ENCODE results near the gene XPNPEP1.

XPNPEP1 gene

GRCh38 chr10:109899356-109900331, 23.7 kb downstream of the XPNPEP1 start:
- DNase-seq: no peak
- TF ChIP-seq GATA1 (IDR thresholded peaks at IDR 0.05; ENCODE audit: low read depth, low read length): no peak
- no peak for TF ChIP-seq POLR2A (IDR thresholded peaks at IDR 0.05; ENCODE audit: low read length)

- no peak for TF ChIP-seq POLR2A (IDR thresholded peaks at IDR 0.05; ENCODE audit: low read length)
- TF ChIP-seq GATA1 (IDR thresholded peaks at IDR 0.05; ENCODE audit: low read depth, low read length): no peak
- DNase-seq: peak; percentile 94 to 97
Measured at GRCh38 chr10:109898666-109899355, 24.5 kb downstream of the XPNPEP1 start.

DNA sequence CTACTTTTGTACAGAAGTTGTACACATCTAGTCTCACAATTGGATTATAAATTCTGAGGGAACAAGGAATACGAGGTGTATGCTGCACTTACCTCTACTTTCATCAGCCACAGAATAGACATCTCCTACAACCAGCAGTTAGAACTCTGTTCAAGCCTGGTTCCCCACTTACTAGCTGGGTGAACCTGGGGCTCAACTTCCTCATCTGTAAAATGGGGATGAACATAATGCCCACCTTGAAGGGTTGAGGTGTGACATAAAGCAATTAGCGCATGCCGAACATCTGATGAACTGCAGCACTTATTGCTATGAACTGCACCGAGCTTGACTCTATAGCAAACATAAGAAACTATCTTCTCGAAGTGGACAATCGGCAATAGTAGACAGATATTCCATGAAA, 25.3 kb downstream of the XPNPEP1 start:
- peak in 1 of 2 experiments; percentile 49 for DNase-seq
- TF ChIP-seq GATA1 (IDR thresholded peaks at IDR 0.05; ENCODE audit: low read depth, low read length) (no peak), POLR2A (IDR thresholded peaks at IDR 0.05; ENCODE audit: low read length) (no peak)

- no peak for DNase-seq
- TF ChIP-seq GATA1 (IDR thresholded peaks at IDR 0.05; ENCODE audit: low read depth, low read length): no peak
- no peak for TF ChIP-seq POLR2A (IDR thresholded peaks at IDR 0.05; ENCODE audit: low read length)
Measured at GRCh38 chr10:109895848-109896247, 27.5 kb downstream of the XPNPEP1 start.

GRCh38 chr10:109895095-109895818, 28.1 kb downstream of the XPNPEP1 start:
- DNase-seq: peak; percentile 46 to 63
- TF ChIP-seq POLR2A (IDR thresholded peaks at IDR 0.05; ENCODE audit: low read length) (no peak), GATA1 (IDR thresholded peaks at IDR 0.05; ENCODE audit: low read depth, low read length) (no peak)

- no peak for TF ChIP-seq GATA1 (IDR thresholded peaks at IDR 0.05; ENCODE audit: low read depth, low read length)
- no peak for TF ChIP-seq POLR2A (IDR thresholded peaks at IDR 0.05; ENCODE audit: low read length)
- no peak for DNase-seq
Measured at GRCh38 chr10:109894516-109894915, 28.8 kb downstream of the XPNPEP1 start.

DNA sequence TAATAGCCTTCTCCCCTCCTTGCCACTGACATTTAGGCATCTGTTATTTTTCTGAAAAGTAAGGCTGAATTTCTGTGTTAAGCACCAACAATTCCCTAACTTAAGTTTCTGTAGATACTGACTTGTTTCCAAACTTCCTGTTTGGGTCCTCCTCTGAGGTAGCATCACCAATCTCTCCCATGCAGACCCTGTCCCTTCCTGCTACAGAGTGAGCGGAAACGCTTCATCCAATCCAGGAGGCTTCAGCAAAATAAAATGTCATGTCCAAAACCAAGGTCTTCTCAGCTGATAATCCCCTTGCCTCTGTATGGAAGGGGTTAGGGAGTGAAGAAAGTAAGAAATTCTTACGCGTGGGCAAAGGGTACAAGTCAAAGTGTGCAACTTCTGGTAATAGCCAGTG, 29.9 kb downstream of the XPNPEP1 start:
- no peak for TF ChIP-seq GATA1 (IDR thresholded peaks at IDR 0.05; ENCODE audit: low read depth, low read length)
- TF ChIP-seq POLR2A (IDR thresholded peaks at IDR 0.05; ENCODE audit: low read length): no peak
- no peak for DNase-seq

DNA sequence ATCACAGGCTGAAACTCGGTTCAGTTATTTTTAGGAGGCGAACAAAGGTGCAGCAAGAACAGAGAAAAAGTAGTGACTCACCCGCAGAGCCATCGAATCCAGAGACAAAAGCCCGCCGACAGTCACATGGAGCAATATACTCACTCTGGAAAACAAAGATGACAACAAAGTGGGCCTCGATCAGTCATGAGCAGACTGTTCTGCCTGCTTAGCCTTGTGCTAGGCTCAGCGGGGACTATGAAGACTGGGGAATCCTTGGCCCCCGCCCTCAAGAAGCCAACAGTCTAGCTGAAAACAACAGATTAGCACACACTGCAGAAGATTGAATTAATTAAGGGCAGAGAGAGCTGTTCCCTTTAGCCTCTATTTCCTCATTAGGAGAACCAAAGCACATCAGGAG, 30.4 kb downstream of the XPNPEP1 start:
- DNase-seq: peak; percentile 63 to 74
- TF ChIP-seq POLR2A (IDR thresholded peaks at IDR 0.05; ENCODE audit: low read length) (no peak), GATA1 (IDR thresholded peaks at IDR 0.05; ENCODE audit: low read depth, low read length) (no peak)

DNA sequence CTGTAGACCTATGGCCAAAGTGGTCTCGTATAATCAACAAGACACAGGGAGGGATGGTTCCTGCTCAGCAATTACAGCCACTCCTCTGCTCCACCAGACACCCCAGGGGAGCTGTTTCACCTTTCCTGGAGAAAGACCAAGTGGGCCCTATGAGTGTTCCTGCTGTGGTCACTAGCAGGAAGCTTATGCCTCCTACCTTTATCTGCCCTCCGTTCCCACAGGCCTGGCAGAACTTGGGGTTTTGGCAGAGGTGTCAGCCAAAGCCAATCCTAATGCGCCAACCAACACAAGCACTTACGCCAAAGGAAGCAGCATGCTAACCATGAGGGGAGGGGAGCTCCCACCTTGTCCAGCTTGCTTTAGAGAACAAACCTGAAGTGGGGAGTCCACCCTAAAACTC, 31.2 kb downstream of the XPNPEP1 start:
- peak; percentile 43 to 59 for DNase-seq
- TF ChIP-seq GATA1 (IDR thresholded peaks at IDR 0.05; ENCODE audit: low read depth, low read length): no peak
- TF ChIP-seq POLR2A (IDR thresholded peaks at IDR 0.05; ENCODE audit: low read length): no peak

GRCh38 chr10:109891105-109891504, 32.2 kb downstream of the XPNPEP1 start:
- peak; percentile 39 to 67 for DNase-seq
- TF ChIP-seq GATA1 (IDR thresholded peaks at IDR 0.05; ENCODE audit: low read depth, low read length) (no peak), POLR2A (IDR thresholded peaks at IDR 0.05; ENCODE audit: low read length) (no peak)

- no peak for TF ChIP-seq POLR2A (IDR thresholded peaks at IDR 0.05; ENCODE audit: low read length)
- no peak for TF ChIP-seq GATA1 (IDR thresholded peaks at IDR 0.05; ENCODE audit: low read depth, low read length)
- DNase-seq: peak in 1 of 2 experiments; percentile 65
Measured at GRCh38 chr10:109889867-109890266, 33.4 kb downstream of the XPNPEP1 start.

GRCh38 chr10:109887776-109888175, 35.5 kb downstream of the XPNPEP1 start:
- no peak for TF ChIP-seq POLR2A (IDR thresholded peaks at IDR 0.05; ENCODE audit: low read length)
- TF ChIP-seq GATA1 (IDR thresholded peaks at IDR 0.05; ENCODE audit: low read depth, low read length): no peak
- DNase-seq: no peak

- TF ChIP-seq GATA1 (IDR thresholded peaks at IDR 0.05; ENCODE audit: low read depth, low read length): no peak
- no peak for TF ChIP-seq POLR2A (IDR thresholded peaks at IDR 0.05; ENCODE audit: low read length)
- no peak for DNase-seq
Measured at GRCh38 chr10:109887243-109887642, 36.1 kb downstream of the XPNPEP1 start.

- TF ChIP-seq GATA1 (IDR thresholded peaks at IDR 0.05; ENCODE audit: low read depth, low read length): no peak
- TF ChIP-seq POLR2A (IDR thresholded peaks at IDR 0.05; ENCODE audit: low read length): no peak
- DNase-seq: no peak
Measured at GRCh38 chr10:109886781-109887140, 36.5 kb downstream of the XPNPEP1 start.

Measured in erythroblast (primary cell).